OCI-LY1 (cell line): ENCODE data around the gene SLC9A1.

Source experiments
- H2AFZ ChIP-seq: fragments of 200-600 bp; sonication (generic), shearing (Covaris generic); 2 replicates; pipeline ENCODE4 v1.6.0; 2014; ENCODE audit warnings: antibody characterized with exemption, mild to moderate bottlenecking, low read length
- H3F3A ChIP-seq: fragments of 200-600 bp; sonication (generic), shearing (Covaris generic); 2 replicates; pipeline ENCODE4 v1.6.0; 2014; ENCODE audit warnings: mild to moderate bottlenecking, antibody characterized with exemption, low read length, moderate library complexity; ENCODE audit not compliant: insufficient read depth
- H3K27ac ChIP-seq: fragments of 200-600 bp; sonication (generic); 2 replicates; pipeline ENCODE4 v1.5.1; 2014; ENCODE audit warnings: low read length, mixed run types, mild to moderate bottlenecking, low read depth; ENCODE audit not compliant: poor library complexity, severe bottlenecking
- H3K27me3 ChIP-seq: fragments of 200-600 bp; sonication (generic); 2 replicates; pipeline ENCODE4 v1.6.0; 2014; ENCODE audit warnings: antibody characterized with exemption, mild to moderate bottlenecking, low read length, moderate library complexity; ENCODE audit not compliant: insufficient read depth
- H3K36me3 ChIP-seq: fragments of 200-600 bp; sonication (generic); 2 replicates; pipeline ENCODE4 v1.6.1; 2014; ENCODE audit warnings: mild to moderate bottlenecking, antibody characterized with exemption, low read length, moderate library complexity, mixed read lengths; ENCODE audit not compliant: insufficient read depth
- H3K4me1 ChIP-seq: fragments of 200-600 bp; sonication (generic); 2 replicates; pipeline ENCODE4 v1.5.1; 2014; ENCODE audit warnings: mild to moderate bottlenecking, low read length, moderate library complexity; ENCODE audit not compliant: insufficient read depth, severe bottlenecking
- H3K4me2 ChIP-seq: fragments of 200-600 bp; sonication (generic), shearing (Covaris generic); 2 replicates; pipeline ENCODE4 v1.6.1; 2014; ENCODE audit warnings: low read length
- H3K4me3 ChIP-seq: fragments of 200-600 bp; sonication (generic); 2 replicates; pipeline ENCODE4 v1.5.1; 2014; ENCODE audit warnings: low read length, low read depth, mild to moderate bottlenecking, mixed read lengths; ENCODE audit not compliant: poor library complexity, severe bottlenecking
- H3K79me2 ChIP-seq: fragments of 200-600 bp; shearing (Covaris generic); 2 replicates; pipeline ENCODE4 v1.6.1; 2016; ENCODE audit warnings: mixed run types, low read length, mixed read lengths; ENCODE audit not compliant: insufficient read depth
- H3K9ac ChIP-seq: fragments of 200-600 bp; sonication (generic), shearing (Covaris generic); 2 replicates; pipeline ENCODE4 v1.6.1; 2014; ENCODE audit warnings: mild to moderate bottlenecking, low read length, mixed read lengths
- H3K9me2 ChIP-seq: fragments of 200-600 bp; sonication (generic), shearing (Covaris generic); 2 replicates; pipeline ENCODE4 v1.6.1; 2014; ENCODE audit warnings: low read depth, mild to moderate bottlenecking, low read length, mixed read lengths
- H3K9me3 ChIP-seq: fragments of 200-600 bp; shearing (Covaris generic); 2 replicates; pipeline ENCODE4 v1.6.1; 2014; ENCODE audit warnings: low read length, mixed read lengths
- H4K20me1 ChIP-seq: fragments of 200-600 bp; sonication (generic), shearing (Covaris generic); 2 replicates; pipeline ENCODE4 v1.6.0; 2016; ENCODE audit warnings: mild to moderate bottlenecking, low read length; ENCODE audit not compliant: insufficient read depth
- CTCF ChIP-seq: fragments of 200-600 bp; sonication (generic), shearing (Covaris generic); IDR thresholded peaks from 2 replicates; pipeline ENCODE4 v1.5.1; 2017; ENCODE audit warnings: mild to moderate bottlenecking, antibody characterized with exemption, low read length, moderate library complexity, mixed read lengths
- EZH2 ChIP-seq: fragments of 200-600 bp; sonication (generic), shearing (Covaris generic); IDR thresholded peaks from 2 replicates; pipeline ENCODE4 v1.8.0; 2017; ENCODE audit warnings: borderline replicate concordance, mixed run types, mild to moderate bottlenecking, antibody characterized with exemption, low read length, moderate library complexity, mixed read lengths

Gene SLC9A1

GRCh38 chr1:27053977-27054753, 100.8 kb downstream of the SLC9A1 start:
- Histone ChIP-seq H3K9me3 (no peaks in the 10 kb centered on the region), H3K4me3 (no peak overlapping the region), H2AFZ (no peak overlapping the region), H3K36me3 (no peaks in the 10 kb centered on the region), H3K4me2 (no peak overlapping the region), H3K4me1 (no peaks in the 10 kb centered on the region), H3K27me3 (peaks cover 7% of the 10 kb centered on the region; the same call in 1 of the 2 replicates), H3K79me2 (no peaks in the 10 kb centered on the region), H3K27ac (no peak overlapping the region), H3F3A (no peaks in the 10 kb centered on the region), H3K9ac (no peak overlapping the region), H3K9me2 (no peaks in the 10 kb centered on the region), H4K20me1 (no peaks in the 10 kb centered on the region)
- TF ChIP-seq CTCF (no peak), EZH2 (no peak)

GRCh38 chr1:27052527-27052926, 102.4 kb downstream of the SLC9A1 start:
- Histone ChIP-seq H3F3A (no peaks in the 10 kb centered on the region), H3K9me2 (no peaks in the 10 kb centered on the region), H3K79me2 (no peaks in the 10 kb centered on the region), H4K20me1 (no peaks in the 10 kb centered on the region), H3K4me3 (no peak overlapping the region), H3K4me1 (no peaks in the 10 kb centered on the region), H3K9ac (no peak overlapping the region), H3K36me3 (no peaks in the 10 kb centered on the region), H2AFZ (no peak overlapping the region), H3K27ac (no peak overlapping the region), H3K27me3 (0 out of 2 replicates have a peak, but pooled peaks cover 7% of the 10 kb centered on the region), H3K4me2 (no peak overlapping the region), H3K9me3 (no peaks in the 10 kb centered on the region)
- TF ChIP-seq EZH2 (no peak), CTCF (no peak)

- no peak overlapping the region for H3K27ac ChIP-seq
- H3K9ac ChIP-seq, result no peak overlapping the region
- 0 out of 2 replicates have a peak, but pooled peaks cover 3% of the 10 kb centered on the region for H3K27me3 ChIP-seq
- H3K4me1 ChIP-seq, result no peaks in the 10 kb centered on the region
- no peak overlapping the region for H3K4me2 ChIP-seq
- H3F3A ChIP-seq, result no peaks in the 10 kb centered on the region
- TF ChIP-seq CTCF (no peak), EZH2 (no peak)
- H3K36me3 ChIP-seq, result no peaks in the 10 kb centered on the region
- H3K9me3 ChIP-seq, result no peaks in the 10 kb centered on the region
- H3K9me2 ChIP-seq, result no peaks in the 10 kb centered on the region
- no peaks in the 10 kb centered on the region for H4K20me1 ChIP-seq
- H3K79me2 ChIP-seq, result no peaks in the 10 kb centered on the region
- no peak overlapping the region for H3K4me3 ChIP-seq
- no peak overlapping the region for H2AFZ ChIP-seq
Observed at GRCh38 chr1:27049607-27050006, 105.3 kb downstream of the SLC9A1 start.
